ENCODE results near the gene ITPKB. TPM values are rescaled to one million over a fixed set of nuclear protein-coding genes. Genes with fewer than 3 reads are reported as not detected.

ITPKB gene
- total RNA-seq, 1 donor from 2014 or later: 19.5 TPM

DNA sequence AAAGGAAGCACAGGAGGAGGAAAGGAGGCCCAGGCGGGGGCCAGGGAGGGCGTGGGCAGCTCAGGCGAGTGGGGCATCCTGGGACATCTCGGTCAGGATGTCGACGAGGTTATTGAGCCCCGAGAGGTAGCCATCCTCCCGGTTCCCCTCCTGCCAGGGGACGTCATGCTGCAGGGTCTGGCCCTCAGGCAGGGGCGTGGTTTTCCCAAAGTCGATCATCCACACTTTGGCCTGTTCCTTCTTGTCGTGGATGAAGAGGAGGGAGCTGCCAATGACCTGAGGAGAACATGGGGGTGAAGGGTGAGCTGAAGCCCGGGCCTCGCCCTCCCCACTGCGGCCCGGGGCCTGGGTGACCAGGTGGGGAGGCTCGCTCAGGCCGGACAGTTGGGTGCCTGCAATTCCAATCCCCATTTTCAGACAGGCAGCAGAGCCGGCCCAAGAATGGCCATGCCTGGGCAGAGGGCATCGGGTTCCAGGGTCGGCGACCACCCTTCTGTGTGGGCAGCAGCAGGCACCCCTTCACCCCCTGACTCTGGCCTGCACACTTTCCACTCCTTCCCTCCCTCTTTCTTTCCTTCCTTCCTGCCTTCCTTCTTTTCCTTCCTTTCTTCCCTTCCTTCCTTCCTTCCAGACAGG lies 104.4 kb downstream of the ITPKB start:
- ATAC-seq (no peak), DNase-seq (peak; percentile 24)
- intact Hi-C loops (cut with micrococcal nuclease): loop anchor here (5.0 kb wide), 1 partner anchor 193 kb away; no protein-coding TSS in a partner anchor

DNA sequence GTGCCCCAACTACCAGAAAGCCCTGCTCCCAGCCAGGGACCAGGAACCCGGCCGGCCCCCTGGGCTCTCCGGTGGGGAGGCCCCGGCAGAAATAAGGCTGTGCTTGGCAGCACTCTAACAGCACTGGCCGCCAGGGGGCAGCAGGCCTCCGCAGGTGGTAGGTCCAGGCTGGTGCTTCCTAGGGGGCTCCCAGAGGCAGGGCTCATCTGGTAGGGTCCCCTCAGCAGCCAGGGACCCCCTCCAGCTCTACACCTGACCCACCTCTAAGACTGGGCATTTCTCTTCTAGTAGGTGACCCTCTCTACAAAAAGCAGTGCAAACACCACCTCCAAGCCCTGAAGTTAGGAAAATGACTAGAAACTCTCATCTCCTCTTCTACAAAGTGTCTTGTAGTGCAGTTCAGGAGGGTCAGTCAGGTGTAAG lies 104.9 kb downstream of the ITPKB start:
- DNase-seq (peak; percentile 93), ATAC-seq (peak; percentile 79)
- intact Hi-C loops (cut with micrococcal nuclease): loop anchor here (5.0 kb wide), 1 partner anchor 193 kb away; no protein-coding TSS in a partner anchor

DNA sequence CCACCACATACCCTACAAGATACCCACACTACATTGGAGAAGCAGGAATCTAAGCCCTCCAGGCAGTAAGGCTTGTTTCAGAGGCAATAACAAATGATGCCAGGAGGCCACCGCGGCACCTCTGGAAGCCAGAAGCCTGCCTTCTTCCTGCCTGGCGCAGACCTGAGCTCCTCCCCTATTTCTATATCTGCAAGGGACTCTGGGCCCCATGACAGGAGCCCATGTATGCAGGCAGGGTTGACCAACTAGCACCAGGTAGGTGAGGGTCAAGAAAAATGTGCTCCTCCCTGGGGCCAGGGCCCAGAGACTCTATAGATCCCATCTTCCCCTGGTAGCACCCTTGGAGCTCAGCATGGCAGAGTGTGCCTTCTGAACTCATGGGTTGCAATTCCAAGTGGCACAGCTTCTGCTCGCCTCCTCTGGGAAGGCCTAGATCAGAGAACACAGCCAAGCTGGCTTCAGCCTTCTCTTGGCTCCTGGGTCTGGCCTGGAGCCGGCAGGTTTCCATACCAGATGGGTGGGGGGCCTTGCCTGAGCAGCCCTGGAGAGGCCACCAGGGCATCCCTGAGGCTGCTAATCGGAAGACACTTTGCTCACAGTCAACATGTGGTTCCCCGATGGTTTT lies 105.4 kb downstream of the ITPKB start:
- ATAC-seq (peak; percentile 3), DNase-seq (peak; percentile 10)
- intact Hi-C loops (cut with micrococcal nuclease): loop anchor here (5.0 kb wide), 1 partner anchor 194 kb away; no protein-coding TSS in a partner anchor

DNA sequence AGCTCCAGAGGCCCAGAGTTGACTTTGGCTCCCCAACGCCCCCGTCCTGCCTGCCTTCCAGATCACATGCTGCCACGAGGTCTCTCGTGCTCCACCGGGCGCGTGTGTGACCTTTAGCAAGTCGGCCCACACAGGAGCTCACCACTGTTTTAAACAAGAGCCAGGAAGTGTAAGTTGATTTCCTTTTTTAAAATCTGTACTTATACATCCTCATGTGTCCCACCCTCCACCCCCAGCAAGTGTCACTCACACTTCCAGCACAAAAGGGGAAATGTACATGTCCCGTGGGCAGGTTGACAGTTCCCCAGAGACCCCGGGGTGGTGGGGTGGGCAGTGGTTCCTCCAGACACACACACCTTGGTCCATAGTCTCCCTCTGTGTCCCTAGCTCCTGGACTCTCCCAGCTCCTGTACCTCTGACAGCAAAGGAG lies 106.1 kb downstream of the ITPKB start:
- no peak for ATAC-seq
- DNase-seq: peak; percentile 28
- intact Hi-C loops (cut with micrococcal nuclease): loop anchor here (5.0 kb wide), 1 partner anchor 194 kb away; no protein-coding TSS in a partner anchor

DNA sequence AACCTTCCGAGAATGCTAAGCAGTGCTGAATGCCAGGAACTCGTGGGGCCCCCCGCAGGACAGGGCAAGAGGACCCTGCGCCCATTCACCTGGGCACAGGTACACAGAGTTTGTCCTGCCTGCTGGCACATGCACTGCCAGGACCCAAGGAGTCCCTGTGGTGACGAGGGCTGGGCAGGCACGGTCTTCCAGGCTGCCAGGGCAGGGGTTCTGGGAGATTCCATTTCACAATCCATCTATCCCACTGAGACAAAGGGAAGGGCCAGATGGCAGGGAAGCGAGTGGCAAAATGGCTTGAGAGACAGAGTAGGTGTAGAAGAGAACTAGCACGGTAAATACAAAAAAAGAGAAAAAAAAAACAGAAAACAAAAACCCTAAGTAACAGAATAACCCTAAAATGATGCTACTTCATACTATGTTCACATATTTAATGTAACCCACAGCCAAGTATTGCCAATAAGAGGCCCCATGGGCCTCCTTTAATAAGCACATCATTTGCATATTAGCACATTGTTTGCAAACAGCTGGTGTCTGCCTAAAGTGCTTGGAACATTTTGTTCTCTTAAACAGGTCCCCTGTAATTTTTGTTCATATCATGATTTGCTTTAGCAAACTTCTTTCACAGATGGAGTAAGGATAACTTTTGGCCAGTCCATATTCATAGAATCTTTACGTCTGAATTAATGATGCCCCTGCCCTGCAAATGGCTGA lies 106.8 kb downstream of the ITPKB start:
- intact Hi-C loops (cut with micrococcal nuclease): loop anchor here (5.0 kb wide), 1 partner anchor 195 kb away; no protein-coding TSS in a partner anchor
- ATAC-seq: no peak
- DNase-seq: peak; percentile 23

DNA sequence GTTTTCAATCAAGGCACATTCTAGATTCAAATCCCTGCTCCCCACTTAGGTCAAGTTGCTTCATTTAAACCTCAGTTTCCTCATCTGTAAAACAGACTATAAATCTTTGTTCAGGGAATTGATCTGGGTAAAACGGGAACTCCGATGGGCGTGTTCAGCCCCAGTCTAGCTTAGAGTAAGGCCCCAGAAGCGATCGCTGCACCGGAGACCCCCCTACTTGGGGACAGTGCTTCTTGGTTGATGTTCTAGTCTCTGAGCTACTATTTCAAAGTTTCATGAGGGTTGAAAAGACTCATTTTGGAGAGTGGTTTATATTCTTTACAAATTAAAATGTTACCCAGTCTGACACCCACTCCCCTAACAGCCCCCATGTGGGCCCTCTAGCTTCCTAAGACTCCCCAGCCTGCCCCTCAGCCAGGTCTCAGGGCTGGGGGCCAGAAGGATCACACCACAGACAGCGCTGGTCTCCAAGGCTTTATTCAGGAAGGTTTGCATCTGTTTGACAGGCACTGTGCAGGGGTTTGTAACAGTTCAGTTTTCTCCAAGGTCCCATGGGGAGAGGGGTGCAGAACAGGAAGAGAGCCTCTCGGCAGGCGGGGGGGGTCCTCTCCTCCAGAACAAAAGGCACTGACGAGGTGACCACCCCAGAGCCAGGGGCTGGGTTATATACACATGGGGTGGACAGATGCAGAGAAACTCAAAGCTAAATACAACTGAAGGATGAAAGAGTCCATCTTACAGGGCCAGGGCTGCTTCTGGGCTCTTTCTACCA lies 107.7 kb downstream of the ITPKB start:
- DNase-seq (peak; percentile 10), ATAC-seq (no peak)
- intact Hi-C loops (cut with micrococcal nuclease): loop anchor here (5.0 kb wide), 1 partner anchor 196 kb away; no protein-coding TSS in a partner anchor

DNA sequence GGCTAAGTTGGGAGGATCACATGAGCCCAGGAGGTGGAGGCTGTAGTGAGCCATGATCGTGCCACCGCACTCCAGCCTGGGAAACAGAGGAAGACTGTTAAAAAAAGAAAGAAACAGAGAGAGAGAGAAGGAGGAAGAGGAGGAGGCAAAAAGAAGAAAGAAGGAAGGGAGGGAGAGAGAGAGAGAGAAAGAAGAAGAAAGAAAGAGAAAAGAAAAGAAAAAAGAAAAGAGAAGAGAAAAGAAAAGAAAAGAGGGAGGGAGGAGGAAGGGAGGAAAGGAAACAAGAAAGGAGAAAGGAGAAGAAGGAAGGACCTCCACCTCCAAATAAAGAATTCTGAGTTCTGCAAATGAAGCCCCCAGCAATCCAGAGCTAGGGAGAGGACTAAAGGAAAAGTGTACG lies 108.5 kb downstream of the ITPKB start:
- intact Hi-C loops (cut with micrococcal nuclease): loop anchor here (5.0 kb wide), 1 partner anchor 197 kb away; no protein-coding TSS in a partner anchor
- peak; percentile 1 for DNase-seq
- no peak for ATAC-seq

DNA sequence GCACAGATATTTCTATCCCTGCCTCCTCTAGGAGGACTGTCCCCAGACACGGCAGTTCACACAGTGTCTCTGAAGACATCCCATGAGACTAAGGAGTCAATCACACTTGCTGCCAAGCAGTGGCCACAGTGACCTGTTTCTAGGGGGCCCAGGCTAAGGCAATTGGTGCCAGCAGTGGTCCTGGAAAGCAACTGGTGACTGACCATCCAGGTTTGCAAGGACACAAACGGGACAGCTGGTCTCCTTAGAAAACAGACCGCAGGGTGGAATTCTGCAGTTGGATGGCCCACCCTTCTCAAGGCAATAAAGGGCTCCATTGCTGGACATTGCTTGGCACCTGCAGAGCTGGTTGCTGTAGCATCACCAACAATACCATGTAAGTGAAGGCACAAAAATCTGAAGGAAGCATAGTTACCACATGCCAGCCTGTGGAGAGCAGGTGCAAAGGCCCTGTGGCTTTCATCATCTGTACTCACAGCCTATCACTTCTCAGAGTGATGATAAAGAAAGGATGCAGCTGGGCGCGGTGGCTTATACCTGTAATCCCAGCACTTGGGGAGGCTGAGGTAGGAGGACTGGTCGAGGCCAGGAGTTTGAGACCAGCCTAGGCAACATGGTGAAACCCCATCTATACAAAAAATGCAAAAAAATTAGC lies 109.1 kb downstream of the ITPKB start:
- ATAC-seq: no peak
- intact Hi-C loops (cut with micrococcal nuclease): loop anchor here (5.0 kb wide), 1 partner anchor 197 kb away; no protein-coding TSS in a partner anchor
- DNase-seq: peak; percentile 3

DNA sequence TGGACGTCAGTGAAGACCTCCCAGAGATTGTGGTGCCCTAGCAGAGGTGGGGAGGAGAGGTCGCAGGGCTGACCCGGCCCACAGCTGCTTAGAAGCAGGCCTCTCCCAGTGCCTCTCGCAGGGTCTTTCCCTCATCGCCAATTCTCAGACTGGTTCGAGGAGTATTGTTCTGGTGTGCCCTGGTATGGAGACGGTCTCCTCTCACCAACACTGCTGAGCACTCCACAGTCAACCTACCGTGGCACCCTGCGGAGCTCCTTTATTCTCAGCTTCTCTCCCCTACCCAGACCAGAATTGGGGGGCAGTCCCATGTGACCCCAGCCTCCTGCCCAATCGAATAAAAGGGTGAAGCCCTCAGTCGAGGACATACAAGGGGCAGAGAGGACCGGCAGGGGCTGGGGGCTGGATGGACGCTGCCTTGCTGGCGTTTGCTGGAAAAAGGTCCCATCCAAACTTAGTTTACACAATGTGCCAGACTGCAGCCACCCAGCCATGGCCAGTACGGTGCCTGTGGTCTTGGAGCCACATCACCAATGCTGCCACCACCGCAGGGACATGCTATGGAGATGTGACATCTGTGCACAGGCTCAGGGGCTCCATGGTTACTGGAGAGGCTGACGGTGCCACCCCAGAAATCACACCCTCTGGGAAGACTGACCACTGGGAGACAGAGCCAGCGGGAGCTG lies 109.7 kb downstream of the ITPKB start:
- DNase-seq (peak; percentile 18), ATAC-seq (no peak)
- intact Hi-C loops (cut with micrococcal nuclease): no loop called here

DNA sequence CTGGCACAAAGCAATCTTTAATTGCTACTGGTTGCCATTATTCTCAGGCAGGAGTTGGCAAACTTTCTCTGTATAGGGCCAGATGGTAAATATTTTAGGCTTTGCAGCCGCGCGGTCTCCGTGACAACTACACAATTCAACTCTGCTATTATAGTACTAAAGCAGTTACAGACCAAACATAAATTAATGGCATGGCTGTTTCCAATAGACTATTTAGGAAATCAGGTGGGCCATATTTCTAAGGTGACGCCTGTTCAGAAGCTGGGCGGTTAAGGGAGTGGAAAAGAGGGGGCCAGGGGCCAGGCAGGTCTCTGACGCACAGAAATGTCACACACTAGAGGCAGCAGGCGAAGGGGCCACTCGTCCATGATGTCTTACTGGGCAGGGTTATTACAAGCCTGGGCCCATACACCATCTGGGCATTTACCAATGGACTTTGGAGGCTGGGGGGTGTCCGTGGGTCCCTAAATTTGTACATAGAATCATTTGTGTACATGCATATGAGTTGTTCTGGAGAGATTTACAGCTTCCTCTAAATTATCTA lies 110.4 kb downstream of the ITPKB start:
- DNase-seq: peak; percentile 3
- intact Hi-C loops (cut with micrococcal nuclease): no loop called here
- no peak for ATAC-seq

DNA sequence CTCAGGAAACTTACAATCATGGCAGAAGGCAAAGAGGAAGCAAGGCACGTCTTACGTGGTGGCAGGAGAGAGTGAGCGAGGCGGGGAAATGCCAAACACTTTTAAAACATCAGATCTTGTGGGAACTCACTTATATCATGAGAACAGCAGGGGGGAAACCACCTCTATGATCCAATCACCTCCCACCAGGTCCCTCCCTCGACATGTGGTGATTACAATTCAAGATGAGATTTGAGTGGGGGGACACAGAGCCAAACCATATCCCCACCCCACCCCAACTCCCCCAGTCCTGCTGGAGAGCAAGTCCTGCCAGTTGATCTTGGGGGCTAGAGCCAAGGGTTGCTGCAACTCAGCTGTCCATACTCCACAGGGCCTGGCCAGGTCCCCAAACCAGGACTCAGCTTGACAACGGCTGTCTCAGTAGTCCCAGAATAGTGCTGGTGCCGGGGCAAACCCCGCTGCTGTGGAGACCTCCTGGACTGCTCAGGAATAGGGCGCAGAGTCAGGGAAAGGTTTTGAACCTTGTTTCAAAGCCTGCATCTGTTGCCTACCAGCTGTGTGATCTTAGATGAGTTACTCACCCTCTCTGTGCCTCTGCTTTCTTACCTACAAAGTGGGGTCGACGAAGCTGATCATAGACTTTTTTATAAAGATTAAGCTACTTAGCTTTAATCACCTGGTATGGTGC lies 111.0 kb downstream of the ITPKB start:
- ATAC-seq (no peak), DNase-seq (peak; percentile 15)
- intact Hi-C loops (cut with micrococcal nuclease): no loop called here

DNA sequence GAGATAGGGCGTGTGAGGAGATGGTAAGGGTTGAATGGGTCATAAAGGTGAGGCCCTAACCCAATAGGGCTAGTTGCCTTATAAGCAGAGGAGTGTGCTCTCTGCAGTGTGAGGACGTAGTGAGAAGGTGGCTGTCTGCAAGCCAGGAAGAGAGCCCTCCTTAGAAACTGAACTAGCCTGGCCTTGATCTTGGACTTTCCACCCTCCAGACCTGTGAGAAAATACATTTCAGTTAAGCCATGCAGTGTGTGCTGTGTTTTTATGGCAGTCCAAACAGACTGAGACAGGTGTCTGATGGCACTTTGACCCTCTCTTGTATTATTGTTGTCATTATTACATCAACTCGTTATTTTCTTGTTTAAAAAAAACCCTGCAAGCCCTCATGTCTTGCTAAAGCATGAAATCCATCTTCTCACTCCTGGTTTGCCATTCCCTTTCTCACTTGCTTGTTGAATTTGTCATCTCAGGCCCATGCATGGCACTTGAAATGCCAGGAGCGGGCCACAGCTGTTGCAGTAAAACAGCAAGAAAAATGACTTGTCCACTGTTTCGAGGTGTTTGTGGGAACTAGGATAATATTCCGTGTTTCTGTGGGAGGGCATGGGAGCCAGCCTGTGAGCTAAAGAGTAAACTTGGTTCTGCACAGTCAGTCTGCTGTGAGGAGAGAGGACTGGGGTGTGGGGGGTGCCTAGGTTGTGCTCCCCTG lies 111.9 kb downstream of the ITPKB start:
- peak; percentile 0 for DNase-seq
- ATAC-seq: no peak
- intact Hi-C loops (cut with micrococcal nuclease): no loop called here

DNA sequence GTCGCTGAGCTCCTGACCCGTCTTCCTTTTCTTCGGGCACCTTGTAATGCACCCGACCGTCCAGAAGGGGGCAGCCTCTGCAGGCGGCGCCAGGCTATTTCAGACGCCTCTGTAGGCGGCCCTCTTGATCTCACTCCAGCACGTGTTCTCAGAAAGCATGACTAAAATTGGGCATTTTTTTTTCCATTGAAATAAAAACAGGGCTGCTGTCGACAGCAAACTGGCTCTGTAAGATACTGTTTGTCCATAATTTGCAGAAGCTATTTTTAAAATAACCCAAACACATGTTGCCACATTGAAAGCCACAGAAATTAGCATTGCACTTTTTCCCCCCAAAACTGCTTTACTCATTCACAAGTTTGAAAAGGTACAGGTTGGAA lies 112.5 kb downstream of the ITPKB start:
- intact Hi-C loops (cut with micrococcal nuclease): no loop called here
- peak; percentile 90 for ATAC-seq
- peak; percentile 78 for DNase-seq

DNA sequence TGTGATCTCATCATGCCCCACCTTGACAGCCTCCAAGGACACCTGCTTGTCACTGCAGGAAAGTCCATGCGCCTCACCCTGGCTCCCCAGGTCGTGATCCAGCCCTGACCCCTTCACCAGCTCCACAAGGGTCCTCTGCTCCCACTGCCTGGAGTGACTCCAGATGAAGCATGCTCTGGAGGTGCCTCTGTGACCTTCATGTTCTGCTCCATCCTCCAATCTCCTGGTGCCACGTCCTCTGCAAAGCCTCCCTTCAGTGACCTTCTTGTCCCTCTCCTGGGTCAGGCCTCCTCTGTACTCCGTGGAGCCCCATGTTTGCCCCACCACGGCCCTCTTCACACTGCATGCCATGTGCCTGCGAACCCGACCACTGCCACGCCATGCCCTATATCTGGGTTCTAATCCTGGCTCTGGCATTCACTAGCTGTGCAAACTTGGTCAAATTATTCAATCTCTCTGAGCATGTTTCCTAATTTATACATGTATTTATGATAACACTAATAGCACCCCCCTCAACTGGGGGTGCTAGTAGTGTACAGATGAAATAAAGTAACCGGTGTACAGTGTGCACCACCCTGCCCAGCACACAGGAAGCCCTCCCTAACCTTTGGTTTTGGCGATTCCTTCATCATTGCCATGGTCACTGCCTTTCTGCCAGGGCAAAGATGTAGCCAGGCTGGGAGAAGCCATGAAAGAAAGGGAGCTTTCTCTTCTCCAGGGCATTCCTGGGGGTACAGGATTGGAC lies 113.1 kb downstream of the ITPKB start:
- DNase-seq: peak; percentile 11
- intact Hi-C loops (cut with micrococcal nuclease): no loop called here
- ATAC-seq: peak; percentile 38

DNA sequence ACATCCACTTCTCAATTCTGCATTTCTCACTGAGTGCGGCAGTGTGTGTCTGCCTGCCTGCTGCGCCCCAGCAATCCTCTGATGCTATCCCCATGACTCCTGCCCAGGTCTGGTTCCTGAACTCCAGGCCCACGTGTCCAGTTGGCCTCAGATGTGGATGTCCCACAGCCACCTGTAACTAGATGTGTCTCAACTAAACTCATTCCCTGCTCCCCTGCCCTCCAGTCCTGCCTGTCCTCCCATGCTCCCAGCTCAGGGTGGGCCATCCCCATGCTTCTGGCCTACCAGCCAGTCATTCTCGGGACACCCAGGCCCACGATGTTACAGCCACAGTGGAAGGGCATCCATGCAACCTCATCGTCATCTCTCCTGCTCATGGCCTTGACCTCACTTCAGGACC lies 113.8 kb downstream of the ITPKB start:
- ATAC-seq (no peak), DNase-seq (peak; percentile 13)
- intact Hi-C loops (cut with micrococcal nuclease): no loop called here

DNA sequence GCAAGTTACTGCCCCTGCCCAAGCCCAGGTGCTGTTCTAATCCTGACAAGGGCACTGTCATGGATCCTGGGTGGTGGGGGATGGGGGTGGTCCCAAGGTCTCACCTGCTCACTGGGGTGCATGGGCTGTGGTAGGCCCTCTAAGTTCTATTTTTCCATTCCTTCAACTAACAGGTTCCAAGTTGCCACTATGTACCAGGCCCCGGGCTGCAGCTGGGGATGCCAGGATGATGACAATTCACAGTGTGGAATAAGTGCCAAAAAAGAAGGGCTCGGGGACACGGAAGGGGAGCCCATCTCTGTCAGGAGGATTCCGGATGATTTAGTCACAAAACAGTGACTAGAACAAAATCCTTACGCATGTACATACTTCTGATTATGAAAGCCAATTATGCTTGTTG lies 114.6 kb downstream of the ITPKB start:
- ATAC-seq: no peak
- intact Hi-C loops (cut with micrococcal nuclease): no loop called here
- peak; percentile 15 for DNase-seq

All from left ventricle myocardium superior (tissue), 1 donor.